ENCODE data around the gene PPCDC. TPM values are rescaled to one million over a fixed set of nuclear protein-coding genes. Genes with fewer than 3 reads are reported as not detected.
"Not testable (repeated sequence)": the region's sequence is repeated elsewhere in the genome, so short reads cannot be mapped to it uniquely, and the experiment has no call there.

Gene PPCDC
- total RNA-seq, 1 donor from 2014 or later, result 11.2 TPM

GRCh38 chr15:75089456-75090387, 66.3 kb downstream of the PPCDC start:
- no peaks in the 10 kb centered on the region for H3K27me3 ChIP-seq (ENCODE audit: low read depth)
- DNase-seq (no peak), ATAC-seq (no peak)
- H3K27ac ChIP-seq, result peak overlapping the region; percentile 34
- peaks cover 4% of the 10 kb centered on the region for H3K9me3 ChIP-seq
- H3K36me3 ChIP-seq, result no peaks in the 10 kb centered on the region
- no peak for TF ChIP-seq CTCF (IDR thresholded peaks at IDR 0.05)
- no peak overlapping the region for H3K4me3 ChIP-seq
- peaks cover 9% of the 10 kb centered on the region for H3K4me1 ChIP-seq
- intact Hi-C loops (cut with DNase I), result no loop called here

GRCh38 chr15:75090388-75090734, 67.0 kb downstream of the PPCDC start:
- TF ChIP-seq CTCF (IDR thresholded peaks at IDR 0.05), result no peak
- peak; percentile 55 for DNase-seq
- Histone ChIP-seq H3K4me3 (no peak overlapping the region), H3K9me3 (peaks cover 4% of the 10 kb centered on the region), H3K4me1 (peaks cover 9% of the 10 kb centered on the region), H3K27ac (peak overlapping the region; percentile 34), H3K27me3 (ENCODE audit: low read depth) (no peaks in the 10 kb centered on the region), H3K36me3 (no peaks in the 10 kb centered on the region)
- ATAC-seq, result peak; percentile 71 to 77
- intact Hi-C loops (cut with DNase I), result no loop called here

- TF ChIP-seq CTCF (IDR thresholded peaks at IDR 0.05), result no peak
- no peak for DNase-seq
- no peak for ATAC-seq
- H3K4me1 ChIP-seq, result peaks cover 9% of the 10 kb centered on the region
- intact Hi-C loops (cut with DNase I), result no loop called here
- no peaks in the 10 kb centered on the region for H3K36me3 ChIP-seq
- no peaks in the 10 kb centered on the region for H3K9me3 ChIP-seq
- no peak overlapping the region for H3K27ac ChIP-seq
- H3K27me3 ChIP-seq (ENCODE audit: low read depth), result no peaks in the 10 kb centered on the region
- H3K4me3 ChIP-seq, result no peak overlapping the region
These were observed 68.4 kb downstream of the PPCDC start for GRCh38 chr15:75091814-75092213.

- H3K36me3 ChIP-seq, H3K4me1 ChIP-seq, DNase-seq: not testable (repeated sequence)
These were observed 71.6 kb downstream of the PPCDC start for GRCh38 chr15:75094961-75095478.

GRCh38 chr15:75095594-75095993, 72.2 kb downstream of the PPCDC start:
- no peak for TF ChIP-seq CTCF (IDR thresholded peaks at IDR 0.05)
- H3K4me1 ChIP-seq, result no peaks in the 10 kb centered on the region
- DNase-seq (no peak), ATAC-seq (no peak)
- H3K4me3 ChIP-seq, result no peak overlapping the region
- H3K27ac ChIP-seq, result no peak overlapping the region
- intact Hi-C loops (cut with DNase I), result no loop called here
- H3K27me3 ChIP-seq (ENCODE audit: low read depth), result no peaks in the 10 kb centered on the region
- no peaks in the 10 kb centered on the region for H3K9me3 ChIP-seq
- H3K36me3 ChIP-seq, result no peaks in the 10 kb centered on the region

More at GRCh38 chr15:75094961-75095478, 71.6 kb downstream of the PPCDC start:
- H3K9me3 ChIP-seq; H3K4me3 ChIP-seq; ATAC-seq; H3K27ac ChIP-seq; H3K27me3 ChIP-seq (ENCODE audit: low read depth); intact Hi-C loops (cut with DNase I): not testable (repeated sequence)

GRCh38 chr15:75097939-75098338, 74.5 kb downstream of the PPCDC start:
- Histone ChIP-seq H3K4me1 (no peaks in the 10 kb centered on the region), H3K4me3 (no peak overlapping the region), H3K36me3 (no peaks in the 10 kb centered on the region), H3K27me3 (ENCODE audit: low read depth) (no peaks in the 10 kb centered on the region), H3K27ac (no peak overlapping the region), H3K9me3 (no peaks in the 10 kb centered on the region)
- DNase-seq (no peak), ATAC-seq (no peak)
- TF ChIP-seq CTCF (IDR thresholded peaks at IDR 0.05), result no peak
- intact Hi-C loops (cut with DNase I), result no loop called here
